HG02763 (cell line): ENCODE results near the gene ABCA9.
"Not testable (repeated sequence)": the region's sequence is repeated elsewhere in the genome, so short reads cannot be mapped to it uniquely, and the experiment has no call there.

Experiments used
- ATAC-seq: cut with Tn5 transposase; IDR thresholded peaks from one replicate; pipeline ENCODE4 v1.9.1; 2021; ENCODE audit warnings: mild to moderate bottlenecking, moderate library complexity; ENCODE audit not compliant: unreplicated experiment

Gene ABCA9, protein sequence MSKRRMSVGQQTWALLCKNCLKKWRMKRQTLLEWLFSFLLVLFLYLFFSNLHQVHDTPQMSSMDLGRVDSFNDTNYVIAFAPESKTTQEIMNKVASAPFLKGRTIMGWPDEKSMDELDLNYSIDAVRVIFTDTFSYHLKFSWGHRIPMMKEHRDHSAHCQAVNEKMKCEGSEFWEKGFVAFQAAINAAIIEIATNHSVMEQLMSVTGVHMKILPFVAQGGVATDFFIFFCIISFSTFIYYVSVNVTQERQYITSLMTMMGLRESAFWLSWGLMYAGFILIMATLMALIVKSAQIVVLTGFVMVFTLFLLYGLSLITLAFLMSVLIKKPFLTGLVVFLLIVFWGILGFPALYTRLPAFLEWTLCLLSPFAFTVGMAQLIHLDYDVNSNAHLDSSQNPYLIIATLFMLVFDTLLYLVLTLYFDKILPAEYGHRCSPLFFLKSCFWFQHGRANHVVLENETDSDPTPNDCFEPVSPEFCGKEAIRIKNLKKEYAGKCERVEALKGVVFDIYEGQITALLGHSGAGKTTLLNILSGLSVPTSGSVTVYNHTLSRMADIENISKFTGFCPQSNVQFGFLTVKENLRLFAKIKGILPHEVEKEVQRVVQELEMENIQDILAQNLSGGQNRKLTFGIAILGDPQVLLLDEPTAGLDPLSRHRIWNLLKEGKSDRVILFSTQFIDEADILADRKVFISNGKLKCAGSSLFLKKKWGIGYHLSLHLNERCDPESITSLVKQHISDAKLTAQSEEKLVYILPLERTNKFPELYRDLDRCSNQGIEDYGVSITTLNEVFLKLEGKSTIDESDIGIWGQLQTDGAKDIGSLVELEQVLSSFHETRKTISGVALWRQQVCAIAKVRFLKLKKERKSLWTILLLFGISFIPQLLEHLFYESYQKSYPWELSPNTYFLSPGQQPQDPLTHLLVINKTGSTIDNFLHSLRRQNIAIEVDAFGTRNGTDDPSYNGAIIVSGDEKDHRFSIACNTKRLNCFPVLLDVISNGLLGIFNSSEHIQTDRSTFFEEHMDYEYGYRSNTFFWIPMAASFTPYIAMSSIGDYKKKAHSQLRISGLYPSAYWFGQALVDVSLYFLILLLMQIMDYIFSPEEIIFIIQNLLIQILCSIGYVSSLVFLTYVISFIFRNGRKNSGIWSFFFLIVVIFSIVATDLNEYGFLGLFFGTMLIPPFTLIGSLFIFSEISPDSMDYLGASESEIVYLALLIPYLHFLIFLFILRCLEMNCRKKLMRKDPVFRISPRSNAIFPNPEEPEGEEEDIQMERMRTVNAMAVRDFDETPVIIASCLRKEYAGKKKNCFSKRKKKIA (N-terminal part only)

DNA sequence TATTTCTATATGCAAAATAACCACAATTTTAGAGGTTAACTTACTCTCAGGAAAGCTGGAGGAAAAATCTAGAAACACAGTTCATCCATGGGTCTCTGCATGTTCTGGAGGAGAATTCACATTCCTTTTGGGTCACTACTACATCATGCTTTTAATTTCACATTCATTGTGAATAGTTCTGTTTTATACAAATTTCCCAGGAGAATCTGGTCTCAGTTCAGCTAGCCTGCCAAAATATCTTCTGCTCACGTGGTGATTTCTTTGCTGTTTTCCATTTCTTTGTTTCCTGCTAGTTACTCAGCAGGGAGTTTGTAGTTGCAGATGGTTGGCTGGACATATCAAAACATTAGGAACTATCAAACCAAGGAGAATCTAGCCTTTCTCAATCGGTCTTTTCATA is at the start of gene ABCA9:
Gene ABCA9, minus strand, starts transcription at position 106 of the 400 bp plus-strand sequence. CDS start 9,801 bp downstream, outside the sequence.
- no peak for ATAC-seq

DNA sequence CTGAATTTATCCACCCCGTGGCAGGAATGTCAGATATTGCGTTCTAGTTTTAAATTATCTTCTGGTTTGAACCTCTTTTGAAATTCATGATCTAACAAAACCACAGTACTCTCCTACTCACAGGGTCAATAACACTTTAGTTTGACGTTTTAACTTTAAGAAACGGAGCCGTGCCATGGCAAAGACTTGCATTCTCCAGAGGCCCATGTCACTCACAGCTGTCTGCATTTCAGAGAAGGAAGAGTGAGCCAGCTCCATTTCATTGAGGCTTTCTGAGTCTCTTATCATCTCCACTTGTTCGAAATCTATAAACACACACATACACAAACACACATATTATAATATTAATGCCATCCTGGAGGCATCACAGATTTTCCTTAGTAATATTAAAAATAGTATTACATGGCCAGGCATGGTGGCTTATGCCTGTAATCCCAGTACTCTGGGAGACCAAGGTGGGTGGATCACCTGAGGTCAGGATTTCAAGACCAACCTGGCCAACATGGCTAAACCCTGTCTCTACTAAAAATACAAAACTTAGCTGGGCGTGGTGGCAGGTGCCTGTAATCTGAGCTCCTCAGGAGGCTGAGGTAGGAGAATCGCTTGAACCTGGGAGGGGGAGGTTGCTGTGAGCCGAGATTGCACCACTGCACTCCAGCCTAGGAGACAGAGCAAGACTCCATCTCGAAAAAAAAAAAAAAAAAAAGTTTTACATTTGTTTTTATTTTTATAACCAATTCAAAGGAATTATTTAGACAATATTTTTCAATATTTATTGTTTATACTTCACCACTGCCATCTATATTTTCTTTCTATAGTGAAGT is 45.4 kb upstream of the ABCA9 start:
- no peak for ATAC-seq

- no peak for ATAC-seq
Measured at GRCh38 chr17:69103557-69104233, 43.0 kb upstream of the ABCA9 start.

- ATAC-seq = no peak
Measured at GRCh38 chr17:69098625-69099024, 37.9 kb upstream of the ABCA9 start.

DNA sequence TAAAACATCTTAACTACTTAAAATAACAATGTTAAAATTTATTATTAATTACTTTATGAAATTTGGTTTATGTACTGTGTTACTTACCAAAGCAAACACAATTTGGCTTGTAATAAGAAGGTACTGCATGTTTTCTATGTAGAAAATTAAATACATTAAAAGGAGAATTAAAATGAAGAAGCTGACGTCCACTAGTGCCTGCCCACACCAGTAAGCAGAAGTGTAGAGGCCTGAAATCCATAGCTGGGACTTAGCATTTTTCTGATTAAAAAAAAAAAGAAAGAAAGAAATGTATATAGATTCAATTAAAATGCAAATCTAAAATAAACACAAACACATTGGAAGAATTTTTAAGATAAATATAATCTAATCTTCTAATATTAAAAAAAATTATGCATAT is 35.8 kb upstream of the ABCA9 start:
- no peak for ATAC-seq

DNA sequence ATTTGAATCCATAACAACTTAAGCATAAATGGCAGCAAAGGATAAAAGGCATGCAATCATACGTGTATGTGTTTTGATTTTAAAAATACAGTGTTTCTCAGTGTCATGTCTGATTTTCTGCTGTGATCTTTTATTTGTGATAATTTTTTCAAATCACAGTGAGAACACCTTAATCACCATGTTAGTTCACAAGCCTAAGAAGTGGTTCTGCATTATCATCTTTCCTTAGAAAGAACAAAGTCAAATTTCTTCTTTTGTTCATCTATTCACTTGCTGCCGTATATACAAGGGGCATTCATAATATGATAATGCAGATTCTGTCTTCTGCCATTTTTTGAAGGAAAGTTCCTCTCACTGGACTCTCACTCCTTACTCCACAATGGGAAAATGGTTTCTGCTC is 33.3 kb upstream of the ABCA9 start:
- ATAC-seq = no peak

GRCh38 chr17:69093279-69093789 is 32.6 kb upstream of the ABCA9 start:
- ATAC-seq = no peak

DNA sequence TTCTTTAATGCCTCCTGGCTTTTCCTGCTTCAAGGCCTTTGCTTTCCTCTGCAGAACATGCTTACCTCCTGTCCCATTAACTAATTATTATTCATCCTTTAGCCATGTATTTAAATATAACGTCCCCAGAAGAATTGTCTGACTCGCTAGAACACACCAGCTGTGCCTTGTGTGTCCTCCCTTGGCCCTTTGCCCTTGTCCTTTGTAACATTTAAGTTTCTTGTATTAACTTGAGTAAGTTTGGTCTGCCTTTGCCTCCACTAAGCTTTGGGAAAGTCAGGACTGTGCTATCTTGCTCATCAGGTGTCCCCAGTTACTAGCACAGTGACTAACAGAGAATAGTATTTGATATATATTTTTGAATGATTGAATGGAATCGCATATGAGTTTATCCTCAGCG is 29.6 kb upstream of the ABCA9 start:
- no peak for ATAC-seq

DNA sequence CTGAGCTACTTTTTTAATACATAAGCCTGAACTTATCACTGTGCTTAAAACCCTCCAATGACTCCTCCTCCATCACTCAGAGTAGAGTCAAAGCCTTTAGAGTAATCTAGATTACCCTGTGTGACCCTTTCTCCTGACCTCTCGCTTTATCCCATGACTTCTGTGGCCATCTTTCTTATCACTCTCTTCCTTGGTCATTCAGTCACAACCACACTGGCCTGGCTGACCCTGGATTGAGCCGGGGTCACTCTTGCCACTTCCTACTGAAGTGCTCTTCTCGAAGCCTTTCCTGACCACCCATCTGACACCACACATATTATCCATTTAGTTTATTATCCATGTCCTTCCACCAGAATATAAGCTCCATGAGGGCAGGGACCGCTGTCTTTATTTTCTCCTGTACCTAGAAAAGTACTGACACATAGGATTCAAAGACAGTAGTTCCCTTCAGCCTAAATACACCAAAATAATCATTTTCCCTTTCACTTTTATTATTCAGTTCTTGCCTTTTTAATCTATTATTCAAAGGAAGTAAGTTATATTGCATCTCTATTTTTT is 28.0 kb upstream of the ABCA9 start:
- no peak for ATAC-seq

DNA sequence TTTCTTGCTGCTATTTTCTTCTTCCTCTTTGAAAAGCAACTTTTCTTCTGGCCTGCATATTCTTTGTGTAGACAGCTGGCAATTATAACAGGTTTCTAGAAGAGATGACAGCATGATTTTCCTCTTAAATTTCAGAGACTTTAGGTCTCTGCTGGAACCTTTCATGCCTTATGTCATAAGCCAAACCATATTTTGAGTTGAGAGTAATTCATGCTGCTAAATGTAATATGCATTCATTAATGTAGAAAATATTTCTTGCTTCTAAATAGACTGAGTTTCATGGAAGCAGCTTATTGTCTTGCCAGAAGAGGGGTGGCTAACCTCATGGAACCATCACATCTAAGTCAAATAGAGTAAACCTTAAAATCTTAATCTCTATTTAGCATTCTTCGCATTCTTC is 25.9 kb upstream of the ABCA9 start:
- ATAC-seq = no peak

- ATAC-seq = no peak
Measured at GRCh38 chr17:69084911-69085310, 24.2 kb upstream of the ABCA9 start.

DNA sequence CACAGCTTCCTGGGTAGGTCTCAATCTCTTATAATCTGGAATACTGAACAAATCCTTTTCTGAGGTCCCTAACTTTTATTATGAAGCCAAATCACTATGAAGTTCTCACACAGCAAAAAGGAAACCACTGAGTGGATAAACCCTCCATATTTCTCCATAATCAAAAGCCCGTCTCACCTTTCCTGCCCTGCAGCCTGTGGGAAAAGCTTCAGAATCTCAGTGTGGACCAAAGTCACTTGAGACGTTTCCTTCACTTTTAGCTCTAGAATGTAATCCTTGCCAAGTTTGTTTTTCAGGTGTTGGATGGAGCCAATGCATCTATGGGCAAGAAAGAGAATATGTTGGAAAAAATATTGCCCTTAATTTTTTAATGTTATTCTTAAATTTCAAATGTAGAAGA is 22.0 kb upstream of the ABCA9 start:
- ATAC-seq = no peak

- ATAC-seq = no peak
Measured at GRCh38 chr17:69078864-69079263, 18.1 kb upstream of the ABCA9 start.

DNA sequence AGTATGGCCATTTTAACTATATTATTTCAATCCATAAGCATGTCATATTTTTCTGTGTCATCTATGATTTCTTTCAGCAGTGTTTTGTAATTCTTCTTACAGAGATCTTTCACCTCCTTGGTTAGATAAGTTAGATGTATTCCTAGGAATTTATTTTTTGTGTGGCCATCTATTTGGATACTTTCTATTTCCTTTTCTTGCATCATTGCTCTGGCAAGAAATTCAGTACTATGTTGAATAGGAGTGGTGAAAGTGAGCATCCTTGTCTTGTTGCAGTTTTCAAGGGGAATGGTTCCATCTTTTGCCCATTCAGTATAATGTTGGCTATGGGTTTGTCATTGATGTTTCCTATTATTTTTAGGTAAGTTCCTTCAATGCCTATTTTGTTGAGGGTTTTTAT is 15.1 kb upstream of the ABCA9 start:
- ATAC-seq = no peak

DNA sequence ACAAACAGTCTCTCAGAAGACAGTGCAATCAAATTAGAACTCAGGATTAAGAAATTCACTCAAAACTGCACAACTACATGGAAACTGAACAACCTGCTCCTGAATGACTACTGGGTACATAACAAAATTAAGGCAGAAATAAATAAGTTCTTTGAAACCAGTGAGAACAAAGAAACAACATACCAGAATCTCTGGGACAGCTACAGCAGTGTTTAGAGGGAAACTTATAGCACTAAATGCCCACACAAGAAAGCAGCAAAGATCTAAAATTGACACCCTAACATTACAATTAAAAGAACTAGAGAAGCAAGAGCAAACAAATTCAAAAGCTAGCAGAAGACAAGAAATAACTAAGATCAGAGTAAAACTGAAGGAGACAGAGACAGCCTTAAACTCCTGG is 12.7 kb upstream of the ABCA9 start:
- ATAC-seq = not testable (repeated sequence)

GRCh38 chr17:69072803-69073256 is 12.1 kb upstream of the ABCA9 start:
- not testable (repeated sequence) for ATAC-seq

DNA sequence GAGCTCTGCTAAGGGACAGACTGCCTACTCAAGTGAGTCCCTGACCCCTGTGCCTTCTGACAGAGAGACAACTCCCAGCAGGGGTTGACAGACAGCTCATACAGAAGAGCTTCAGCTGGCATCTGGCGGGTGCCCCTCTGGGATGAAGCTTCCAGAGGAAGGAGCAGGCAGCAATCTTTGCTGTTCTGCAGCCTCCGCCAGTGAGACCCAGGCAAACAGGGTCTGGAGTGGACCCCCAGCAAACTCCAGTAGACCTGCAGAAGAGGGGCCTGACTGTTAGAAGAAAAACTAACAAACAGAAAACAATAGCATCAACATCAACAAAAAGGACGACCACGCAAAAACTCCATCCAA is 10.5 kb upstream of the ABCA9 start:
- ATAC-seq = not testable (repeated sequence)

- ATAC-seq = not testable (repeated sequence)
Measured at GRCh38 chr17:69070378-69071232, 9.9 kb upstream of the ABCA9 start.
